ENCODE data around the gene CLASP2.
A peak's percentile ranks its signal among the peaks of the same experiment; 100 is the strongest.

Gene CLASP2

GRCh38 chr3:33645060-33645647 is 72.9 kb downstream of the CLASP2 start:
- Histone ChIP-seq H3K27me3 (ENCODE audit: control insufficient read depth in 1 of 2, insufficient read depth in 2 of 2, low read length in 2 of 2) (no peaks in the 10 kb centered on the region), H3K9me3 (ENCODE audit: control insufficient read depth in 1 of 2, low read length in 2 of 2) (no peaks in the 10 kb centered on the region), H3K4me1 (ENCODE audit: control insufficient read depth in 1 of 2, insufficient read depth in 2 of 2, low read length in 2 of 2) (no peaks in the 10 kb centered on the region), H3K9ac (ENCODE audit: low read depth in 1 of 2, low read length in 2 of 2) (peak overlapping the region in 1 of 2 donors; percentile 66), H3K27ac (ENCODE audit: low read depth, low read length) (no peak overlapping the region), H3K36me3 (ENCODE audit: control insufficient read depth in 1 of 2, insufficient read depth in 2 of 2, low read length in 2 of 2) (peaks cover 0 to 3% of the 10 kb centered on the region in 2 donors), H3K4me3 (ENCODE audit: low read depth in 1 of 2, low read length in 2 of 2) (peak overlapping the region; percentile 66 to 67)

- Histone ChIP-seq H3K27ac (ENCODE audit: low read depth, low read length) (no peak overlapping the region), H3K4me3 (ENCODE audit: low read depth in 1 of 2, low read length in 2 of 2) (no peak overlapping the region), H3K4me1 (ENCODE audit: control insufficient read depth in 1 of 2, insufficient read depth in 2 of 2, low read length in 2 of 2) (no peaks in the 10 kb centered on the region), H3K9me3 (ENCODE audit: control insufficient read depth in 1 of 2, low read length in 2 of 2) (no peaks in the 10 kb centered on the region), H3K9ac (ENCODE audit: low read depth in 1 of 2, low read length in 2 of 2) (no peak overlapping the region), H3K36me3 (ENCODE audit: control insufficient read depth in 1 of 2, insufficient read depth in 2 of 2, low read length in 2 of 2) (peaks cover 3% of the 10 kb centered on the region in 2 donors), H3K27me3 (ENCODE audit: control insufficient read depth in 1 of 2, insufficient read depth in 2 of 2, low read length in 2 of 2) (no peaks in the 10 kb centered on the region)
Observed at GRCh38 chr3:33644582-33644981, 73.5 kb downstream of the CLASP2 start.

- H3K36me3 ChIP-seq (ENCODE audit: control insufficient read depth in 1 of 2, insufficient read depth in 2 of 2, low read length in 2 of 2): peaks cover 3 to 7% of the 10 kb centered on the region in 2 donors
- H3K27me3 ChIP-seq (ENCODE audit: control insufficient read depth in 1 of 2, insufficient read depth in 2 of 2, low read length in 2 of 2): no peaks in the 10 kb centered on the region
- no peak overlapping the region for H3K4me3 ChIP-seq (ENCODE audit: low read depth in 1 of 2, low read length in 2 of 2)
- no peaks in the 10 kb centered on the region for H3K4me1 ChIP-seq (ENCODE audit: control insufficient read depth in 1 of 2, insufficient read depth in 2 of 2, low read length in 2 of 2)
- H3K9ac ChIP-seq (ENCODE audit: low read depth in 1 of 2, low read length in 2 of 2): no peak overlapping the region
- H3K9me3 ChIP-seq (ENCODE audit: control insufficient read depth in 1 of 2, low read length in 2 of 2): no peaks in the 10 kb centered on the region
- no peak overlapping the region for H3K27ac ChIP-seq (ENCODE audit: low read depth, low read length)
Observed at GRCh38 chr3:33642806-33643205, 75.2 kb downstream of the CLASP2 start.

- H3K4me3 ChIP-seq (ENCODE audit: low read depth in 1 of 2, low read length in 2 of 2): no peak overlapping the region
- H3K9ac ChIP-seq (ENCODE audit: low read depth in 1 of 2, low read length in 2 of 2): no peak overlapping the region
- H3K36me3 ChIP-seq (ENCODE audit: control insufficient read depth in 1 of 2, insufficient read depth in 2 of 2, low read length in 2 of 2): peaks cover 3 to 7% of the 10 kb centered on the region in 2 donors
Observed at GRCh38 chr3:33639889-33640288, 78.2 kb downstream of the CLASP2 start.

GRCh38 chr3:33637482-33637881 is 80.6 kb downstream of the CLASP2 start:
- H3K9ac ChIP-seq (ENCODE audit: low read depth in 1 of 2, low read length in 2 of 2): no peak overlapping the region
- H3K9me3 ChIP-seq (ENCODE audit: control insufficient read depth in 1 of 2, low read length in 2 of 2): no peaks in the 10 kb centered on the region
- H3K4me3 ChIP-seq (ENCODE audit: low read depth in 1 of 2, low read length in 2 of 2): no peak overlapping the region

More at GRCh38 chr3:33639889-33640288, 78.2 kb downstream of the CLASP2 start:
- no peaks in the 10 kb centered on the region for H3K4me1 ChIP-seq (ENCODE audit: control insufficient read depth in 1 of 2, insufficient read depth in 2 of 2, low read length in 2 of 2)
- H3K27ac ChIP-seq (ENCODE audit: low read depth, low read length): no peak overlapping the region
- H3K9me3 ChIP-seq (ENCODE audit: control insufficient read depth in 1 of 2, low read length in 2 of 2): no peaks in the 10 kb centered on the region
- no peaks in the 10 kb centered on the region for H3K27me3 ChIP-seq (ENCODE audit: control insufficient read depth in 1 of 2, insufficient read depth in 2 of 2, low read length in 2 of 2)

GRCh38 chr3:33636125-33636850 is 81.8 kb downstream of the CLASP2 start:
- H3K36me3 ChIP-seq (ENCODE audit: control insufficient read depth in 1 of 2, insufficient read depth in 2 of 2, low read length in 2 of 2): peaks cover 3 to 4% of the 10 kb centered on the region in 2 donors
- H3K27ac ChIP-seq (ENCODE audit: low read depth, low read length): no peak overlapping the region
- H3K4me1 ChIP-seq (ENCODE audit: control insufficient read depth in 1 of 2, insufficient read depth in 2 of 2, low read length in 2 of 2): no peaks in the 10 kb centered on the region
- no peaks in the 10 kb centered on the region for H3K9me3 ChIP-seq (ENCODE audit: control insufficient read depth in 1 of 2, low read length in 2 of 2)
- no peak overlapping the region for H3K9ac ChIP-seq (ENCODE audit: low read depth in 1 of 2, low read length in 2 of 2)
- no peak overlapping the region for H3K4me3 ChIP-seq (ENCODE audit: low read depth in 1 of 2, low read length in 2 of 2)
- no peaks in the 10 kb centered on the region for H3K27me3 ChIP-seq (ENCODE audit: control insufficient read depth in 1 of 2, insufficient read depth in 2 of 2, low read length in 2 of 2)

More at GRCh38 chr3:33637482-33637881, 80.6 kb downstream of the CLASP2 start:
- H3K36me3 ChIP-seq (ENCODE audit: control insufficient read depth in 1 of 2, insufficient read depth in 2 of 2, low read length in 2 of 2): peaks cover 3 to 4% of the 10 kb centered on the region in 2 donors
- no peaks in the 10 kb centered on the region for H3K4me1 ChIP-seq (ENCODE audit: control insufficient read depth in 1 of 2, insufficient read depth in 2 of 2, low read length in 2 of 2)
- no peak overlapping the region for H3K27ac ChIP-seq (ENCODE audit: low read depth, low read length)
- no peaks in the 10 kb centered on the region for H3K27me3 ChIP-seq (ENCODE audit: control insufficient read depth in 1 of 2, insufficient read depth in 2 of 2, low read length in 2 of 2)

- H3K9ac ChIP-seq (ENCODE audit: low read depth in 1 of 2, low read length in 2 of 2): no peak overlapping the region
Observed at GRCh38 chr3:33634262-33634661, 83.8 kb downstream of the CLASP2 start.

GRCh38 chr3:33629219-33629618 is 88.8 kb downstream of the CLASP2 start:
- no peaks in the 10 kb centered on the region for H3K27me3 ChIP-seq (ENCODE audit: control insufficient read depth in 1 of 2, insufficient read depth in 2 of 2, low read length in 2 of 2)
- no peaks in the 10 kb centered on the region for H3K4me1 ChIP-seq (ENCODE audit: control insufficient read depth in 1 of 2, insufficient read depth in 2 of 2, low read length in 2 of 2)
- no peaks in the 10 kb centered on the region for H3K9me3 ChIP-seq (ENCODE audit: control insufficient read depth in 1 of 2, low read length in 2 of 2)
- peaks cover 5% of the 10 kb centered on the region in 2 donors for H3K36me3 ChIP-seq (ENCODE audit: control insufficient read depth in 1 of 2, insufficient read depth in 2 of 2, low read length in 2 of 2)
- H3K9ac ChIP-seq (ENCODE audit: low read depth in 1 of 2, low read length in 2 of 2): no peak overlapping the region
- H3K4me3 ChIP-seq (ENCODE audit: low read depth in 1 of 2, low read length in 2 of 2): no peak overlapping the region
- no peak overlapping the region for H3K27ac ChIP-seq (ENCODE audit: low read depth, low read length)

More at GRCh38 chr3:33634262-33634661, 83.8 kb downstream of the CLASP2 start:
- Histone ChIP-seq H3K27ac (ENCODE audit: low read depth, low read length) (no peak overlapping the region), H3K4me3 (ENCODE audit: low read depth in 1 of 2, low read length in 2 of 2) (no peak overlapping the region), H3K4me1 (ENCODE audit: control insufficient read depth in 1 of 2, insufficient read depth in 2 of 2, low read length in 2 of 2) (no peaks in the 10 kb centered on the region), H3K36me3 (ENCODE audit: control insufficient read depth in 1 of 2, insufficient read depth in 2 of 2, low read length in 2 of 2) (peaks cover 4 to 5% of the 10 kb centered on the region in 2 donors), H3K27me3 (ENCODE audit: control insufficient read depth in 1 of 2, insufficient read depth in 2 of 2, low read length in 2 of 2) (no peaks in the 10 kb centered on the region), H3K9me3 (ENCODE audit: control insufficient read depth in 1 of 2, low read length in 2 of 2) (no peaks in the 10 kb centered on the region)

GRCh38 chr3:33624756-33625155 is 93.3 kb downstream of the CLASP2 start:
- no peaks in the 10 kb centered on the region for H3K9me3 ChIP-seq (ENCODE audit: control insufficient read depth in 1 of 2, low read length in 2 of 2)
- peaks cover 4 to 9% of the 10 kb centered on the region in 2 donors for H3K36me3 ChIP-seq (ENCODE audit: control insufficient read depth in 1 of 2, insufficient read depth in 2 of 2, low read length in 2 of 2)
- H3K9ac ChIP-seq (ENCODE audit: low read depth in 1 of 2, low read length in 2 of 2): no peak overlapping the region
- no peaks in the 10 kb centered on the region for H3K27me3 ChIP-seq (ENCODE audit: control insufficient read depth in 1 of 2, insufficient read depth in 2 of 2, low read length in 2 of 2)
- H3K27ac ChIP-seq (ENCODE audit: low read depth, low read length): no peak overlapping the region
- no peak overlapping the region for H3K4me3 ChIP-seq (ENCODE audit: low read depth in 1 of 2, low read length in 2 of 2)
- no peaks in the 10 kb centered on the region for H3K4me1 ChIP-seq (ENCODE audit: control insufficient read depth in 1 of 2, insufficient read depth in 2 of 2, low read length in 2 of 2)

GRCh38 chr3:33613041-33613440 is 105.0 kb downstream of the CLASP2 start:
- Histone ChIP-seq H3K27ac (ENCODE audit: low read depth, low read length) (no peak overlapping the region), H3K9ac (ENCODE audit: low read depth in 1 of 2, low read length in 2 of 2) (no peak overlapping the region), H3K27me3 (ENCODE audit: control insufficient read depth in 1 of 2, insufficient read depth in 2 of 2, low read length in 2 of 2) (no peaks in the 10 kb centered on the region), H3K4me3 (ENCODE audit: low read depth in 1 of 2, low read length in 2 of 2) (no peak overlapping the region), H3K9me3 (ENCODE audit: control insufficient read depth in 1 of 2, low read length in 2 of 2) (no peaks in the 10 kb centered on the region), H3K36me3 (ENCODE audit: control insufficient read depth in 1 of 2, insufficient read depth in 2 of 2, low read length in 2 of 2) (peaks cover 0 to 6% of the 10 kb centered on the region in 2 donors), H3K4me1 (ENCODE audit: control insufficient read depth in 1 of 2, insufficient read depth in 2 of 2, low read length in 2 of 2) (no peaks in the 10 kb centered on the region)
